Measurements from ENCODE around the gene FBRS. TPM values are rescaled to one million over a fixed set of nuclear protein-coding genes. Genes with fewer than 3 reads are reported as not detected.

FBRS gene
- total and polyA plus RNA-seq, 2 donors (not counting 3 experiments of a cell fraction or from before 2014, with no cell fraction given), result 15.5 to 68.6 TPM

DNA sequence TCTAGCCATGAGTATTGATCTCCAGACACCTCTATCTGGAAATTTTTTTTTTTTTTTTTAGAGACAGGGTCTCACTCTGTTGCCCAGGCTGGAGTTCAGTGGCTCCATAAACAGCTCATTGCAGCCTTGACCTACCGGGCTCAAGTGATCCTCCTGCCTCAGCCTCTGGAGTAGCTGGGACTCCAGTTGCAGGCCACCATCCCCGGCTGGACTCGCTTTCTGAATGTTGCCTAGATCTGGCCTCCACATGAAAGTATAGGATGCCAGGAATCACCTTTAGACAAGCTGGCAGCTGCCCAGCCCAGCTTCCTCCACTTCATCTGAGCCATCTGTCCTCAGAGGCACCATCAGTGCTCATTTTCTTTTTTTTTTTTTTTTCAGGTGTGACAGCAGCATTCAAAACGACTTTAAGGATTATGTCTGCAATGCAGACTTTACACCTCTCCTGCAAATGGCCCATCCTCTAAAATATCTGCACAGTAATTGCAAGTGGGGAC, 13.8 kb upstream of the FBRS start:
- DNase-seq (ENCODE audit: low read depth, low spot score) (no peak), FAIRE-seq (no peak)
- no peaks in the 10 kb centered on the region for H3K27me3 ChIP-seq (ENCODE audit: control insufficient read depth in 2 of 2, insufficient read depth in 2 of 2, low read length in 2 of 2)
- TF ChIP-seq GATA2 (IDR thresholded peaks at IDR 0.05; ENCODE audit: insufficient read depth, insufficient read length, low read depth, low read length), result no peak
- TF ChIP-seq, protein P1, sequence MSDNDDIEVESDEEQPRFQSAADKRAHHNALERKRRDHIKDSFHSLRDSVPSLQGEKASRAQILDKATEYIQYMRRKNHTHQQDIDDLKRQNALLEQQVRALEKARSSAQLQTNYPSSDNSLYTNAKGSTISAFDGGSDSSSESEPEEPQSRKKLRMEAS (IDR thresholded peaks at IDR 0.05; ENCODE audit: insufficient read depth, insufficient read length), result no peak
- TF ChIP-seq, protein P2, sequence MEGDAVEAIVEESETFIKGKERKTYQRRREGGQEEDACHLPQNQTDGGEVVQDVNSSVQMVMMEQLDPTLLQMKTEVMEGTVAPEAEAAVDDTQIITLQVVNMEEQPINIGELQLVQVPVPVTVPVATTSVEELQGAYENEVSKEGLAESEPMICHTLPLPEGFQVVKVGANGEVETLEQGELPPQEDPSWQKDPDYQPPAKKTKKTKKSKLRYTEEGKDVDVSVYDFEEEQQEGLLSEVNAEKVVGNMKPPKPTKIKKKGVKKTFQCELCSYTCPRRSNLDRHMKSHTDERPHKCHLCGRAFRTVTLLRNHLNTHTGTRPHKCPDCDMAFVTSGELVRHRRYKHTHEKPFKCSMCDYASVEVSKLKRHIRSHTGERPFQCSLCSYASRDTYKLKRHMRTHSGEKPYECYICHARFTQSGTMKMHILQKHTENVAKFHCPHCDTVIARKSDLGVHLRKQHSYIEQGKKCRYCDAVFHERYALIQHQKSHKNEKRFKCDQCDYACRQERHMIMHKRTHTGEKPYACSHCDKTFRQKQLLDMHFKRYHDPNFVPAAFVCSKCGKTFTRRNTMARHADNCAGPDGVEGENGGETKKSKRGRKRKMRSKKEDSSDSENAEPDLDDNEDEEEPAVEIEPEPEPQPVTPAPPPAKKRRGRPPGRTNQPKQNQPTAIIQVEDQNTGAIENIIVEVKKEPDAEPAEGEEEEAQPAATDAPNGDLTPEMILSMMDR (IDR thresholded peaks at IDR 0.05; ENCODE audit: extremely low read depth in 1 of 2, insufficient read depth in 1 of 2, low read depth in 1 of 2, low read length in 2 of 2), result no peak
- TF ChIP-seq POLR2A (IDR thresholded peaks at IDR 0.05; ENCODE audit: low read depth, low read length), result no peak
- TF ChIP-seq POLR2AphosphoS5 (IDR thresholded peaks at IDR 0.05; ENCODE audit: insufficient read depth, low read depth, low read length), result no peak
- TF ChIP-seq MYC (IDR thresholded peaks at IDR 0.05; ENCODE audit: low read depth, low read length), result no peak
- no peaks in the 10 kb centered on the region for H4K20me1 ChIP-seq (replicated peaks; ENCODE audit: control insufficient read depth, extremely low read depth, insufficient read depth, low read length)
- no peaks in the 10 kb centered on the region for H3K36me3 ChIP-seq (ENCODE audit: control insufficient read depth in 2 of 2, extremely low read depth in 1 of 2, insufficient read depth in 2 of 2, low read length in 2 of 2)
- no peak overlapping the region for H3K9ac ChIP-seq (replicated peaks; ENCODE audit: extremely low read depth, insufficient read depth, low read length)
- ChIA-PET CTCF (interaction anchor here (1.0 kb wide), 1 partner anchor 46 kb away, joined by 4 read pairs; no protein-coding TSS in a partner anchor), POLR2A (no interaction called here)
- H3K27ac ChIP-seq (ENCODE audit: insufficient read depth, low read depth, low read length), result no peak overlapping the region
- BruUV-seq (replicated peaks), result no TSS peak
- no peaks in the 10 kb centered on the region for H3K9me1 ChIP-seq (replicated peaks; ENCODE audit: control insufficient read depth, extremely low read depth, insufficient read depth, low read length)
- H3K79me2 ChIP-seq (ENCODE audit: control insufficient read depth, insufficient read depth, low read length), result no peaks in the 10 kb centered on the region
- no peak overlapping the region for H2AFZ ChIP-seq (ENCODE audit: low read depth, low read length)
- no peak overlapping the region for H3K4me3 ChIP-seq (replicated peaks in 1 of 3; ENCODE audit: insufficient read depth in 1 of 3, low read depth in 1 of 3, low read length in 3 of 3)
- no peaks in the 10 kb centered on the region for H3K9me3 ChIP-seq (replicated peaks; ENCODE audit: control insufficient read depth, insufficient read depth, low read length)
- H3K4me1 ChIP-seq (ENCODE audit: control insufficient read depth, extremely low read depth, insufficient read depth, low read length), result no peaks in the 10 kb centered on the region
- H3K4me2 ChIP-seq (ENCODE audit: insufficient read depth, low read length), result no peak overlapping the region
- dilution Hi-C loops (cut with MboI; ENCODE audit: extremely low pct_ligation_motif_present, low sequenced_read_pairs), result no loop called here
- intact Hi-C loops (cut with micrococcal nuclease), result no loop called here

Data from endothelial cell of umbilical vein (primary cell).